BE2C (cell line): Measurements from ENCODE around the gene SGK1. TPM values are rescaled to one million over a fixed set of nuclear protein-coding genes. Genes with fewer than 3 reads are reported as not detected.

ENCODE experiments used
- DNase-seq: peaks from one replicate; pipeline ENCODE4 v3.0.0-alpha.2; 2020
- H3K27me3 ChIP-seq: fragments of 250-450 bp; sonication (Bioruptor Pico); 2 replicates; pipeline ENCODE4 v1.5.1; 2020; ENCODE audit warnings: mild to moderate bottlenecking
- H3K36me3 ChIP-seq: fragments of 250-450 bp; sonication (Bioruptor Pico); 2 replicates; pipeline ENCODE4 v1.5.1; 2020; ENCODE audit warnings: mild to moderate bottlenecking
- H3K4me1 ChIP-seq: fragments of 250-450 bp; sonication (Bioruptor Pico); 2 replicates; pipeline ENCODE4 v1.5.1; 2020
- H3K4me3 ChIP-seq: 2 replicates; pipeline ENCODE4 v1.5.1; 2011; ENCODE audit warnings: low read depth, low read length
- H3K9me3 ChIP-seq: fragments of 250-450 bp; sonication (Bioruptor Pico); 2 replicates; pipeline ENCODE4 v1.5.1; 2020
- CTCF ChIP-seq: IDR thresholded peaks from 2 replicates; pipeline ENCODE4 v1.5.1; 2012; ENCODE audit warnings: mild to moderate bottlenecking, low read depth, low read length
- polyA plus RNA-seq: library from polyadenylated mRNA; unstranded; fragments of >200 nt; gene quantifications from one replicate; pipeline ENCODE4 v1.2.1, GENCODE V29; 2012; ENCODE audit warnings: low read depth, missing spikeins; ENCODE audit not compliant: insufficient read length, insufficient read depth

The SGK1 gene
- polyA plus RNA-seq = 84.5 TPM

- Histone ChIP-seq H3K27me3 (no peaks in the 10 kb centered on the region), H3K9me3 (no peaks in the 10 kb centered on the region), H3K4me1 (no peaks in the 10 kb centered on the region), H3K4me3 (peak within 1 kb of the TSS; percentile 77), H3K36me3 (no peaks in the 10 kb centered on the region)
- peak; percentile 31 for DNase-seq
- 0 out of 2 replicates have a peak, but pooled peaks have one; percentile 11 for TF ChIP-seq CTCF
Measured at GRCh38 chr6:134317471-134318131, at the start of gene SGK1. SGK1 (minus strand) TSS chr6:134318112; CDS start chr6:134317460, 652 bp downstream.

- no peak overlapping the region for H3K4me3 ChIP-seq
- DNase-seq = no peak
- H3K4me1 ChIP-seq = no peaks in the 10 kb centered on the region; the same call in 1 of the 2 replicates
- H3K27me3 ChIP-seq = no peaks in the 10 kb centered on the region
- no peaks in the 10 kb centered on the region for H3K36me3 ChIP-seq
- no peaks in the 10 kb centered on the region for H3K9me3 ChIP-seq
- no peak for TF ChIP-seq CTCF
Measured at GRCh38 chr6:134363323-134364039, 45.6 kb upstream of the SGK1 start.

- Histone ChIP-seq H3K4me3 (no peak overlapping the region), H3K4me1 (no peaks in the 10 kb centered on the region), H3K36me3 (no peaks in the 10 kb centered on the region), H3K9me3 (no peaks in the 10 kb centered on the region), H3K27me3 (no peaks in the 10 kb centered on the region)
- no peak for TF ChIP-seq CTCF
- DNase-seq = no peak
Measured at GRCh38 chr6:134361011-134361410, 43.1 kb upstream of the SGK1 start.

- Histone ChIP-seq H3K4me3 (no peak overlapping the region), H3K4me1 (no peaks in the 10 kb centered on the region), H3K9me3 (no peaks in the 10 kb centered on the region), H3K27me3 (no peaks in the 10 kb centered on the region), H3K36me3 (no peaks in the 10 kb centered on the region)
- no peak for TF ChIP-seq CTCF
- DNase-seq = no peak
Measured at GRCh38 chr6:134359302-134359701, 41.4 kb upstream of the SGK1 start.

GRCh38 chr6:134358320-134358719 lies 40.4 kb upstream of the SGK1 start:
- Histone ChIP-seq H3K9me3 (no peaks in the 10 kb centered on the region), H3K27me3 (no peaks in the 10 kb centered on the region), H3K36me3 (no peaks in the 10 kb centered on the region), H3K4me3 (no peak overlapping the region), H3K4me1 (no peaks in the 10 kb centered on the region)
- TF ChIP-seq CTCF = no peak
- DNase-seq = no peak

GRCh38 chr6:134357022-134357487 lies 39.1 kb upstream of the SGK1 start:
- Histone ChIP-seq H3K36me3 (no peaks in the 10 kb centered on the region), H3K4me1 (no peaks in the 10 kb centered on the region; the same call in 1 of the 2 replicates), H3K9me3 (no peaks in the 10 kb centered on the region), H3K4me3 (no peak overlapping the region), H3K27me3 (no peaks in the 10 kb centered on the region)
- no peak for TF ChIP-seq CTCF
- no peak for DNase-seq
